Adipocyte (in vitro differentiated cells): Measurements from ENCODE around the gene NCBP3.

Source experiments
- DNase-seq: peaks from one replicate; pipeline ENCODE4 v3.0.0-alpha.2; 2015; ENCODE audit warnings: low read depth
- H3K27me3 ChIP-seq: replicated peaks from 2 replicates; pipeline ENCODE4 v1.7.0; 2013; ENCODE audit warnings: mild to moderate bottlenecking, low read length, moderate library complexity; ENCODE audit not compliant: control insufficient read depth, insufficient read depth
- H3K36me3 ChIP-seq: 2 replicates; pipeline ENCODE4 v1.7.0; 2013; ENCODE audit warnings: low read length, mild to moderate bottlenecking, moderate library complexity; ENCODE audit not compliant: control insufficient read depth, insufficient read depth, severe bottlenecking
- H3K4me1 ChIP-seq: 2 replicates; pipeline ENCODE4 v1.7.0; 2013; ENCODE audit warnings: mild to moderate bottlenecking, low read length, moderate library complexity; ENCODE audit not compliant: control insufficient read depth, insufficient read depth
- H3K4me3 ChIP-seq: 2 replicates; pipeline ENCODE4 v1.7.0; 2013; ENCODE audit warnings: mild to moderate bottlenecking, low read length, moderate library complexity
- H3K9ac ChIP-seq: 2 replicates; pipeline ENCODE4 v1.7.0; 2013; ENCODE audit warnings: mild to moderate bottlenecking, low read length, moderate library complexity
- H3K9me3 ChIP-seq: 2 replicates; pipeline ENCODE4 v1.7.0; 2013; ENCODE audit warnings: mild to moderate bottlenecking, low read length, moderate library complexity; ENCODE audit not compliant: control insufficient read depth

Gene NCBP3

DNA sequence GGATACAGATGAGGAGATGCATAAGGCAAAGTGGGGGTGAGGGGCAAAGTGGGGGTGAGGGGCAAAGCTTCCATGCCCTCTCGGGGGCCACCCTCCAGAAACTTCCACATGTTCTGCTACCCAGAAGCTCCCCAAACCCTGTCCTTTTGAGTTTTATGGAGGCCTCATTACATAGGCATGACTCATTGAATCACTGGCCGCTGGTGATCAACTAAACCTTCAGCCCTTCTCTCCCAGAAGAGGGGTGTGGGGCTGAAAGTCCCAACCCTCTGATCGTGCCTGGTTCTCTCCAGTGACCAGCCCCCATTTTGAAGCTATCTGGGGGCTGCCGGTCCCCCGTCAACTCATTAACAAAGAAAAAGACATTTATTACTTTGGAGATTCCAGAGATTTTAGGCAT, 72.5 kb downstream of the NCBP3 start:
- no peaks in the 10 kb centered on the region for H3K36me3 ChIP-seq
- no peaks in the 10 kb centered on the region for H3K9me3 ChIP-seq
- no peak overlapping the region for H3K4me3 ChIP-seq
- no peaks in the 10 kb centered on the region for H3K4me1 ChIP-seq
- DNase-seq = peak; percentile 44
- no peak overlapping the region for H3K9ac ChIP-seq
- peaks cover 7% of the 10 kb centered on the region for H3K27me3 ChIP-seq

DNA sequence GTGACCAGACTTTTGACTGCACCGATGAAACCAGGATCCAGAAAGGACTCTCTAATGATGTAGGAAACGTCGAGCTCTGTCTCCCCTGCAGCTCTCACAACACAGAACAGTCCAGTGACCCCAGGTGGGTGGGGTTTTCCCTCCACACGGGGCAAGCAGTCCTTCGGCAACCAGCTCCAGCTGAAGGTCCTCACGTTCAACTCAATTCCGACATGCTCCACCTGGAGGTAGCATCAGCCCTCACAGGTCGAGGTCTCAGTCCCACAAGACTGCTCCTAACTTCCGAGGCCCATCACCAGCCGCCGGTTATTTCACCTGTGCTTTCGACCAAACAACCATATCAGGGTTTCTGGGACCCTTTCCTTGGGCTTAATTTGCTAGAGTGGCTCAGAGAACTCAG, 73.3 kb downstream of the NCBP3 start:
- no peak for DNase-seq
- peaks cover 5% of the 10 kb centered on the region for H3K27me3 ChIP-seq
- no peaks in the 10 kb centered on the region for H3K4me1 ChIP-seq
- H3K9ac ChIP-seq = no peak overlapping the region
- peaks cover 3% of the 10 kb centered on the region for H3K9me3 ChIP-seq
- no peaks in the 10 kb centered on the region for H3K36me3 ChIP-seq
- no peak overlapping the region for H3K4me3 ChIP-seq

DNA sequence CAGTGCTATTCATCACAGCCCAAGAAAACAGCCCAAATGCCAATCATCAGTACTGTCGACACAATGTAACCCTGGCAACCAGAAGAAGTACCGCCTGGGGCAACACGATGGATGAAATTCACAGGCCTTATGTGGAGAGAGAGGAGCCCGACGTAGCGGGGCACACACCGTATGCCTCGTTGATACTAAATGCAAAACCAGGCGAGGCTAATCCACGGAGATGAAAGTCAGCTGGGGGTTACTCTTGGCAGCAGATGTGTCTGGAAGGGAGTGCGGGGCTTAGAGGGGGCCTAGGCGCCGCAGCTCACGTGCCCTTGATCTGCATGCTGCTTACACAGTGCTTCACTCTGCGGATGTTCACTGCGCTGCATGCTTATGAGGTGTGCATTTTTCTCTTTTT, 74.9 kb downstream of the NCBP3 start:
- Histone ChIP-seq H3K36me3 (no peaks in the 10 kb centered on the region), H3K27me3 (peaks cover 5% of the 10 kb centered on the region), H3K4me3 (no peak overlapping the region), H3K4me1 (no peaks in the 10 kb centered on the region), H3K9me3 (peaks cover 7% of the 10 kb centered on the region), H3K9ac (no peak overlapping the region)
- no peak for DNase-seq

DNA sequence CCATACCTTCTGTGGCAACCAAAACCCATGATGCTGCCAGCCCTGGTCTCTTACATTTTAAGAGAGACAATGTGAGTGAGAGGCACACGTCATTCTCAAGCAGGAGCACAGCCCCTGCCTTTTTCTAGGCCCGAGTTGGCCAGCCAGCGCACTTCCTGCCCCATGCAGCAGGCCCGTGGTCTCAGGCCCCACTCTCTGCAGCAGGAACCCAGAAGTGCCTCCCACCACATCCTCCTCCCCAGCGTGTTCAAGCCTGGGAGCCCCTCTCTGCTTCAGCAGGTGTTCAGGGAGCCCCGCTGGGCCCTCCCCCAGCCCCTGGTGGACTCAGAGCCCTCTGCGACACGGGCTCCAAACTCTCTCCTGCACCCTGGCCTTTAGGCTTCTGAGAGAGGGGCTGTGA, 75.6 kb downstream of the NCBP3 start:
- Histone ChIP-seq H3K4me3 (no peak overlapping the region), H3K4me1 (no peaks in the 10 kb centered on the region)
- DNase-seq = no peak

DNA sequence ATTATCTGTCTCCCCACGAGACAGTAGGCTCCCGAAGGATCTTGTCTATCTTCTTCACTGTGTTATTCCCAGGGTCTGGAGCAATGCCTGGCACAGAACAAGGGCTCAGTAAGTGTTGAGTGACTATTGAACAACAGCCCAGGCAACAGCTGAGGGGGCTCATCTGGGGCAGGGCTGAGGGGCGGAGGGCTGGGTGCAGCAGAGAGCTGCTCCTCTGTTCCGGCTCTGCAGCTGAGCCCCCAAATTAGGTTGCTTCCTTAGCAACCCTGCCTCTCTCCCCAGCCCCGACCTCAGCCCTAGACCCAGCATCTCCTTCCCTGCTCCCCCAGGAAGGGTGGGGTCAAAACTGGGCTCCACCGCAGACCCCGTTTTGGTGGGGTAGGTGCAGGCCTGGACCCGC, 77.3 kb downstream of the NCBP3 start:
- H3K9me3 ChIP-seq = peaks cover 7% of the 10 kb centered on the region
- no peaks in the 10 kb centered on the region for H3K4me1 ChIP-seq
- no peak for DNase-seq
- H3K27me3 ChIP-seq = peaks cover 9% of the 10 kb centered on the region
- no peaks in the 10 kb centered on the region for H3K36me3 ChIP-seq
- H3K9ac ChIP-seq = no peak overlapping the region
- H3K4me3 ChIP-seq = no peak overlapping the region

More for the DNA sequence above, 75.6 kb downstream of the NCBP3 start:
- no peak overlapping the region for H3K9ac ChIP-seq
- peaks cover 5% of the 10 kb centered on the region for H3K27me3 ChIP-seq
- H3K9me3 ChIP-seq = peaks cover 7% of the 10 kb centered on the region
- H3K36me3 ChIP-seq = no peaks in the 10 kb centered on the region

DNA sequence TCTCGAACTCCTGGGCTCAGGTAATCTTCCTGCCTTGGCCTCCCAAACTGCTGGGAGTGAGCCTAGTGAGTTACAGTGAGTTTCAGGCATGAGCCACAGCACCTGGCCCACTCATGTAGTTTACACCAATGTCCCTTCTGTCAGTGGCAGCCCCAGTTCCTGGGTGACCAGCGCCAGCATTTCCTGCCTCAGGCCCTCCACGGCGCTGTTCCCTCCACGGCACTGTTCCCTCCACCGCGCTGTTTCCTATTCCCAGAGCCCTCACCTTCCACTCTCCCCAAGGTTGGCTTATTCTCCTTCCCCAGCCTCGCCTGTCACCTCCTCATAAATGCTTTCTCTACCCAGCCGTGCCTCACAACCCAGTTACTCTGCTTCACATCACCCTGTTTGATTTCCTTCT, 77.7 kb downstream of the NCBP3 start:
- no peak for DNase-seq
- no peak overlapping the region for H3K4me3 ChIP-seq
- H3K9me3 ChIP-seq = peaks cover 7% of the 10 kb centered on the region

DNA sequence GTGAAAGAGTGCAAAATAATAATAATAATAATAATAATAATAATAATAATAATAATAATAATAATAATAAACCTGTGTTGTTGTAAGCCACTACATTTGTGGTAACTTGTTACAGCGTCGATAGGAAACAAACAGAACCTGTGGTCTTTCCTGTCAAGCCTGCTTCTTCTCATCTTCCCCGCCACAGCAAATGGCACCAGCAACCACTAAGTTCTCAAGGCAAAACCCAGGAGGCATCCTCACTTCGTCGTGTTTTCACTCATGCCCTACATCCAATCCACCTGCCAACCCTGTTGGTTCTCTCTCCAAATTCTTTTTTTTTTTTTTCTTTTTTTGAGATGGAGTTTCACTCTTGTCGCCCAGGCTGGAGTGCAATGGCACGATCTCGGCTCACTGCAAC, 79.3 kb downstream of the NCBP3 start:
- Histone ChIP-seq H3K4me1 (no peaks in the 10 kb centered on the region), H3K9me3 (peaks cover 7% of the 10 kb centered on the region), H3K27me3 (peaks cover 9% of the 10 kb centered on the region), H3K36me3 (no peaks in the 10 kb centered on the region), H3K4me3 (no peak overlapping the region), H3K9ac (no peak overlapping the region)
- DNase-seq = no peak

More for the DNA sequence above, 77.7 kb downstream of the NCBP3 start:
- no peaks in the 10 kb centered on the region for H3K36me3 ChIP-seq
- H3K4me1 ChIP-seq = no peaks in the 10 kb centered on the region
- peaks cover 13% of the 10 kb centered on the region for H3K27me3 ChIP-seq
- H3K9ac ChIP-seq = no peak overlapping the region

DNA sequence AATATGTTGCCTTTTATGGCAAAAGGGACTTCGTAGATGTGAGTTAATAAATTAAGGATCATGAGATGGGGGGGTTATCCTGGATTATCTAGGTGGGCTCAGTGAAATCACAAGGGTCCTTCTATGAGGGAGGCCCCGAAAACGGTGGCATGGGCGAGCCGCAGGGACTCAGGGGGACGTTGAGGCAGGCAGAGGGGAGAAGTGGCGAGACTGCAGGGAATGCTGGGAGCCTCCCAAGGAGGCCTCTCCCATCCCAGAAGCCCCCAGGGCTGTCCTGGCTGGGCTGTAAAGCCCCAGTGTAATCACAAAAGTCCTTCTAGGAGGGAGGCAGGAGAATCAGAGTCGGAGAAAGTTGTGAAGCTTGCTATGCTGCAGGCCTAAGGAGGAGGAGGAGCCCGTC, 80.1 kb downstream of the NCBP3 start:
- Histone ChIP-seq H3K9me3 (peaks cover 7% of the 10 kb centered on the region), H3K9ac (no peak overlapping the region), H3K4me3 (no peak overlapping the region), H3K27me3 (peaks cover 14% of the 10 kb centered on the region), H3K36me3 (no peaks in the 10 kb centered on the region), H3K4me1 (no peaks in the 10 kb centered on the region)
- no peak for DNase-seq

DNA sequence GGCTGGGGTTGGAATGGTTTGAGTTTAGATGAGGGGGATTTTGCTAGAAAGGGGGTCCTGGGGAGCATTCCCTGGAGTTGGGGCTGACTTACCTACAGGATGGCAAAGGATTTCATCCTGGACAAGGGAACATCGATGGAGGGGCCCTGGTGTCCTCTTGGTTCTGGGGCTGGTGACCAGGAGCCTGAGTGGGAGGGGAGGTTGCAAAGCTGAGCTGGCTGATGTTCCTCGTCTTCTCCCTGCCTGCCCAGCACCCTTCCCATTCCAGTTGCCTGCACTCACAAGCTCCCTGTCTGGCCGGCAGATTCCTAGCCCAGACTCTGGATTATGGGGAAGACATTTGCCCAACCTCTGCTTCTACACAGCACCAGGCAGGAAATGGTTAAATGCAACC, 82.3 kb downstream of the NCBP3 start:
- no peak overlapping the region for H3K9ac ChIP-seq
- no peaks in the 10 kb centered on the region for H3K4me1 ChIP-seq
- H3K4me3 ChIP-seq = no peak overlapping the region
- H3K27me3 ChIP-seq = peaks cover 18% of the 10 kb centered on the region
- no peak for DNase-seq
- no peaks in the 10 kb centered on the region for H3K36me3 ChIP-seq
- H3K9me3 ChIP-seq = peaks cover 19% of the 10 kb centered on the region

DNA sequence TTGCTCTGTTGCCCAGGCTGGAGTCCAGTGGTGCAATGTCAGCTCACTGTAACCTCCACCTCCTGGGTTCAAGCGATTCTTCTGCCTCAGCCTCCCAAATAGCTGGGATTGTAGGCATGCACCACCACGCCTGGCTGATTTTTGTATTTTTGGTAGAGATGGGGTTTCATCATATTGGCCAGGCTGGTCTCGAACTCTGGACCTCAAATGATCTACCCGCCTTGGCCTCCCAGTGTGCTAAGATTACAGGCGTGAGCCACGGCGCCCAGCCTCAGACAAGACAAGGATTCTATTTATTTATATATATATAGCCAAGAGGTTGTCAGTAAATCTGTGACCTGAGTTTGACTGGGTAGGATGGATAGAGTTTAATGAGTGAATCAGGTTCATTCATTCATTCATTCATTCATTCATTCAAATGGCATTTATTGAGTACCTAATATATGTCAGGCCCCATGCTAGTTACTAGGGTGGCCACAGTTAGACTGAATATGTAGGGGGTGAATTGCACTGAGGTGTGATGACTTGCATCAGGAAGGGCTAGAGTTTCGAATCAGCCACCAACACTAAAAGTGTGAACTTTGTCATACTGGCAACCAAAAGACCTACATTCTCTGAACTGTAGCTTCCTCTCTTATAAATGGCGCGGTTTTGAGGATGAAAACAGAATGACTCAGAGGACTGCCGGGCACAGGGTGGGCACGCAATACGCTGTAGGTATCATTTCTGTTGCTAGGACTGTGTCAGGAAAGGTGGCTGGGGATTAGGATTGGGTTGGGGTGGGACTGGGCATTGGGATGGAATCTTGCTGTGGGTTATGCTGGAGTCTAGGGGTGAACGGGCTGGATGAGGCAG, 82.9 kb downstream of the NCBP3 start:
- no peaks in the 10 kb centered on the region for H3K4me1 ChIP-seq
- peaks cover 18% of the 10 kb centered on the region for H3K27me3 ChIP-seq
- no peaks in the 10 kb centered on the region for H3K36me3 ChIP-seq
- H3K9ac ChIP-seq = no peak overlapping the region
- DNase-seq = no peak
- H3K4me3 ChIP-seq = no peak overlapping the region
- H3K9me3 ChIP-seq = peaks cover 19% of the 10 kb centered on the region

DNA sequence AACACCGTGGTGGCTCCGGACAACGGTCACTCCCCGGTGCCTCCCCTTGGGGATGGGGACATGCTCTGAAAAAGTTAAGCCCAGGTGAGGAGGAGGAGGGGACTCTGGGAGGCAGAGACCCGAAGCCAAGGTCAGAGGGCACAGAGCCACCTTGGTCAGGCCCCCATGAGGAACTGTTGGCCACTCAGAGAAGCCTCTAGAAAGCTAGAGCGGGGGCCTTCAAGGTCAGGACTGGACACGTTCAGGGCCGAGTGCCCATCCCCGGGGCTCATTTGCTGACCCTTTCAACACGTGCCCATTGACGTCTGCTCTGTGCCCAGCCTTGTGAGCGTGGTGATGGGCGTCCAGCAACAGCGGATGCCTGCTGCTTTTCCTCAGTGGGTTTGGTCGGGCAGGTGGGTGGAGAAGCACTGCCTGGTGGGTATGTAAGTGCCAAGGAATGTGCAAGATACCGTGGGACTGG, 84.1 kb downstream of the NCBP3 start:
- Histone ChIP-seq H3K9me3 (peaks cover 12% of the 10 kb centered on the region), H3K27me3 (peaks cover 24% of the 10 kb centered on the region), H3K4me3 (no peak overlapping the region), H3K9ac (no peak overlapping the region), H3K4me1 (no peaks in the 10 kb centered on the region), H3K36me3 (no peaks in the 10 kb centered on the region)
- DNase-seq = no peak
